Kidney (tissue), 14 donors: ENCODE results near the gene NCAM2. TPM values are rescaled to one million over a fixed set of nuclear protein-coding genes. Genes with fewer than 3 reads are reported as not detected.

Experiments used
- DNase-seq, 5 donors: peaks; one replicate each; pipeline ENCODE4 v3.0.0-alpha.2; 2013 to 2020
- FAIRE-seq: peaks from 2 replicates; lab custom pipeline; 2012; peaks lifted over from hg19 to GRCh38; lab: Jason Lieb, UNC
- H3K27ac ChIP-seq, 2 donors: one replicate each; pipeline ENCODE4 v1.7.0; 2013; ENCODE audit warnings: low read depth in 2 of 2, low read length in 2 of 2, inconsistent platforms in 1 of 2
- H3K27me3 ChIP-seq: one replicate; pipeline ENCODE4 v1.7.1; 2013; ENCODE audit warnings: low read length, inconsistent platforms; ENCODE audit not compliant: control insufficient read depth, insufficient read depth
- H3K36me3 ChIP-seq, 3 donors: one replicate each; pipeline versions ENCODE4 v1.7.0 to v1.7.1; 2013; ENCODE audit warnings: low read length in 3 of 3, control low read depth in 1 of 3, inconsistent platforms in 1 of 3; ENCODE audit not compliant: insufficient read depth in 3 of 3, control insufficient read depth in 2 of 3
- H3K4me1 ChIP-seq, 3 donors: one replicate each; pipeline versions ENCODE4 v1.7.0 to v1.7.1; 2013; ENCODE audit warnings: low read length in 3 of 3, inconsistent platforms in 1 of 3, low read depth in 1 of 3; ENCODE audit not compliant: control insufficient read depth in 2 of 3, insufficient read depth in 2 of 3
- H3K4me3 ChIP-seq, 3 donors: one replicate each; pipeline versions ENCODE4 v1.7.0 to v1.8.1; 2013; ENCODE audit warnings: low read length in 3 of 3, control low read depth in 1 of 3, inconsistent platforms in 1 of 3
- H3K9ac ChIP-seq, 3 donors: one replicate each; pipeline versions ENCODE4 v1.7.0 to v1.7.1; 2013; ENCODE audit warnings: low read length in 3 of 3, control low read depth in 1 of 3, inconsistent platforms in 1 of 3
- H3K9me3 ChIP-seq, 3 donors: one replicate each; pipeline versions ENCODE4 v1.7.0 to v1.7.1; 2013; ENCODE audit warnings: low read length in 3 of 3, control low read depth in 1 of 3, inconsistent platforms in 1 of 3; ENCODE audit not compliant: control insufficient read depth in 2 of 3, insufficient read depth in 1 of 3
- intact Hi-C: fragments of 100-400 bp; cut with DNase I; formaldehyde crosslinking; loops from one replicate; pipeline ENCODE4 v1.11.1; 2022
- polyA plus RNA-seq: library from polyadenylated mRNA; stranded (reverse); fragments of 350-450 nt; fragmentation: Illumina TruSeq; extraction: RNeasy Lipid Tissue Mini Kit (QIAGEN cat#74804); gene quantifications from one replicate; pipeline ENCODE4 v1.2.3, GENCODE V29; 2014; ENCODE audit warnings: low read depth, low replicate concordance; ENCODE audit not compliant: insufficient read depth
- total RNA-seq: library from RNA; stranded (reverse); fragmentation: NEBNext Ultra II Directional; extraction: Animal tissue kit (Norgen Biotek cat#: 25700); gene quantifications from one replicate; pipeline ENCODE4 v1.2.1, GENCODE V29; 2021
- TF ChIP-seq, protein P1 (sequence below): IDR thresholded peaks from 3 replicates; pipeline ENCODE4 v1.5.1; 2012; ENCODE audit warnings: mild to moderate bottlenecking, moderate library complexity, borderline replicate concordance; ENCODE audit not compliant: insufficient read depth; ENCODE audit errors: extremely low read depth
- donor health status: control.
- donor health status: control.
- donor health status: control.
- donor health status: control.
- donor health status: control.
- donor health status: DM: yes; HTN: yes; CAD: no.
- donor health status: Normal renal cell carcinoma (clear cell type).

Gene NCAM2
- total and polyA plus RNA-seq, 2 donors from 2014 or later = 0.13 to 0.82 TPM

DNA sequence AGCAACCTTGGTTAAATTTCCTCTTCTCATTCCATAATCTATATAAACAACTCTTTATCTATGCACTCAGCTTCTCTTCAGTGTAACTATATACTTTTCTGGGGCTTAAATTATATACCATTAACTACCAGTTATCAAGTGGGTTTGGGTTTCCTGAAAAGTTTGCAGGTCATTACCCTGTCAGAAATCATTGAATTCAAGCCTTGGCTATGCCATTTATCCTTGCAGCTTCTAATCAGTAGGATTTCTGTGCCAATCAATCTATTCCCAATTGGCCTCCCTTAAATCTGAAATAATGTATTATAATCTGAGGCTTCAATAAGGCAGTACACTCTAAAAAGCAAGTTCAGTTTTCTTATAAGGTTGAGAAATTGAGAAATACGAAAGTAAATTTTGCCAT lies 466.5 kb downstream of the NCAM2 start:
- Histone ChIP-seq H3K9ac (no peak overlapping the region), H3K4me3 (no peak overlapping the region), H3K27me3 (no peaks in the 10 kb centered on the region), H3K9me3 (no peaks in the 10 kb centered on the region), H3K36me3 (no peaks in the 10 kb centered on the region), H3K4me1 (no peaks in the 10 kb centered on the region), H3K27ac (no peak overlapping the region)
- TF ChIP-seq, protein P1, sequence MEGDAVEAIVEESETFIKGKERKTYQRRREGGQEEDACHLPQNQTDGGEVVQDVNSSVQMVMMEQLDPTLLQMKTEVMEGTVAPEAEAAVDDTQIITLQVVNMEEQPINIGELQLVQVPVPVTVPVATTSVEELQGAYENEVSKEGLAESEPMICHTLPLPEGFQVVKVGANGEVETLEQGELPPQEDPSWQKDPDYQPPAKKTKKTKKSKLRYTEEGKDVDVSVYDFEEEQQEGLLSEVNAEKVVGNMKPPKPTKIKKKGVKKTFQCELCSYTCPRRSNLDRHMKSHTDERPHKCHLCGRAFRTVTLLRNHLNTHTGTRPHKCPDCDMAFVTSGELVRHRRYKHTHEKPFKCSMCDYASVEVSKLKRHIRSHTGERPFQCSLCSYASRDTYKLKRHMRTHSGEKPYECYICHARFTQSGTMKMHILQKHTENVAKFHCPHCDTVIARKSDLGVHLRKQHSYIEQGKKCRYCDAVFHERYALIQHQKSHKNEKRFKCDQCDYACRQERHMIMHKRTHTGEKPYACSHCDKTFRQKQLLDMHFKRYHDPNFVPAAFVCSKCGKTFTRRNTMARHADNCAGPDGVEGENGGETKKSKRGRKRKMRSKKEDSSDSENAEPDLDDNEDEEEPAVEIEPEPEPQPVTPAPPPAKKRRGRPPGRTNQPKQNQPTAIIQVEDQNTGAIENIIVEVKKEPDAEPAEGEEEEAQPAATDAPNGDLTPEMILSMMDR = no peak
- no peak for DNase-seq
- FAIRE-seq = no peak
- intact Hi-C loops = no loop called here

DNA sequence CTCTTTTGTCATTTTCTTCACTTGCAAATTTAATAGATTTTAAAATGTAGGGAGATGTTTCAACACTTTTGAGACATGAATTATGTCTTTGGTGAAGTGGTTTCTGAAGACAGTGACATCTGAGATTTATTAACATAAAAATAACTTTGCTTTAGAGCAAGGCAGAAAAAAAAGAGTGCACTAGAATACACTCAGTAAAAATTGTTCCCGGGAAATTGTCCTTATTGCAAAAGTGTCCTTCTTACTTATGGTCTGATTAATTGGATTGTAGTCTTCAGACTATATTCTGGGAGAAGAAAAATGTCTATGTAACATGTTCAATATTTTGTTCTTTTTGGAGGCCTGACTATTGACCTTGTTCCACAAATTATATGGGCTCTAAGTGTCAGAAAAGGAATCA lies 468.5 kb downstream of the NCAM2 start:
- Histone ChIP-seq H3K27me3 (no peaks in the 10 kb centered on the region), H3K4me3 (no peak overlapping the region), H3K4me1 (no peaks in the 10 kb centered on the region), H3K9me3 (no peaks in the 10 kb centered on the region), H3K27ac (no peak overlapping the region), H3K9ac (no peak overlapping the region), H3K36me3 (no peaks in the 10 kb centered on the region)
- intact Hi-C loops = no loop called here
- DNase-seq (no peak), FAIRE-seq (no peak)
- TF ChIP-seq, protein P1 = no peak

DNA sequence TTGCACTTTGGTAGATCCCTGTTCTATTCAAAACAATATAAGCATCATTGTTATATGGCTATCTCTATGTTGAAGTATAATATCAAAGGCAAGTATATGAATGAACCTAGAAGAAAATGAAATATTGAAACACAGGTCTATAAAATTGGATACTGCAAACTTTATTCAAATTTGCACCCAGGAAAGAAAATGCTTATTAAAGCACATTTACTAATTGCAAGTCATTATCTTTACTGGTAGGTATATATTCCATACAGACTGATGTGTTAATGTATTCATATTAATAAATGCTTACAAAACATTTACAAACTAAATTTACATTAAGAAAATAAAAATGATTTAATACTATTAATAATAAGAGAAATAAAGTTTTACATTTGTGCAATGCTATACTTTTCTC lies 469.8 kb downstream of the NCAM2 start:
- H3K9me3 ChIP-seq = no peaks in the 10 kb centered on the region
- H3K4me3 ChIP-seq = no peak overlapping the region
- H3K36me3 ChIP-seq = no peaks in the 10 kb centered on the region
- TF ChIP-seq, protein P1 = no peak
- no peak overlapping the region for H3K27ac ChIP-seq
- no peaks in the 10 kb centered on the region for H3K27me3 ChIP-seq
- intact Hi-C loops = no loop called here
- FAIRE-seq (no peak), DNase-seq (no peak)
- H3K9ac ChIP-seq = no peak overlapping the region
- H3K4me1 ChIP-seq = no peaks in the 10 kb centered on the region

DNA sequence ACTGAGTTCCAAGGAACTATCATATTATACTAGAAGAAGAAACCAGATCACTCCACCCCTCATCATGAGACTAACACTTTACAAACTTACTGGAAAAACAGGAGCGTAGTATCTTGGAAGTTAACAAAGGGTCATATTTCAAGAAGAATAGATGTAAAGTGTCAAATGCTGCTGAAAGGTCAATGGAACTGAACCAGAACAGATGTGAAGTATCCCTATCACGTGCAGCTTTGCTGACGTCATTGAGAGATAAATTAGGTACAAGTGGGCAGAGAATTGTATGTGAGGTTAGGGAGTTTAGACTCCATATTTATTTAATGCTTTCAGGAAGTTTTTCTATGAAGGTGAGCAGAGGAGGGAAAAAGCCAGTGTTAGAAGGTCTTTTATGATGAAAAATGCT lies 483.0 kb downstream of the NCAM2 start:
- intact Hi-C loops = no loop called here
- Histone ChIP-seq H3K4me1 (no peaks in the 10 kb centered on the region), H3K27ac (no peak overlapping the region), H3K27me3 (no peaks in the 10 kb centered on the region), H3K9ac (no peak overlapping the region), H3K4me3 (no peak overlapping the region), H3K9me3 (no peaks in the 10 kb centered on the region), H3K36me3 (peaks cover 0 to 2% (median 0%) of the 10 kb centered on the region in 3 donors)
- peak in 2 of 5 donors; percentile 1 to 10 for DNase-seq
- no peak for FAIRE-seq
- TF ChIP-seq, protein P1 = no peak
